Measurements from ENCODE around the gene EMP1. TPM values are rescaled to one million over a fixed set of nuclear protein-coding genes. Genes with fewer than 3 reads are reported as not detected.

The EMP1 gene
- polyA plus RNA-seq, 1 donor, result 97.8 TPM

- DNase-seq, result no peak
Observed at GRCh38 chr12:13195785-13196129, 769 bp upstream of the EMP1 start.

GRCh38 chr12:13197032-13197431, 506 bp downstream of the EMP1 start:
- DNase-seq, result no peak

- DNase-seq, result no peak
Observed at GRCh38 chr12:13197526-13198143, 1.1 kb downstream of the EMP1 start.

- DNase-seq, result no peak
Observed at GRCh38 chr12:13198241-13198640, 1.7 kb downstream of the EMP1 start.

- no peak for DNase-seq
Observed at GRCh38 chr12:13198876-13199275, 2.4 kb downstream of the EMP1 start.

- DNase-seq, result no peak
Observed at GRCh38 chr12:13199592-13199991, 3.1 kb downstream of the EMP1 start.

GRCh38 chr12:13200841-13201240, 4.3 kb downstream of the EMP1 start:
- DNase-seq, result no peak

- no peak for DNase-seq
Observed at GRCh38 chr12:13203034-13203922, 6.8 kb downstream of the EMP1 start.

GRCh38 chr12:13204428-13204827, 7.9 kb downstream of the EMP1 start:
- DNase-seq, result no peak

GRCh38 chr12:13205809-13206559, 9.5 kb downstream of the EMP1 start:
- DNase-seq, result no peak

- no peak for DNase-seq
Observed at GRCh38 chr12:13206560-13206897, 10.0 kb downstream of the EMP1 start.

GRCh38 chr12:13208533-13209435, 12.3 kb downstream of the EMP1 start:
- DNase-seq, result no peak

GRCh38 chr12:13209436-13210235, 13.1 kb downstream of the EMP1 start:
- DNase-seq, result no peak

GRCh38 chr12:13210236-13211190, 14.0 kb downstream of the EMP1 start:
- no peak for DNase-seq

GRCh38 chr12:13211191-13211858, 14.8 kb downstream of the EMP1 start:
- DNase-seq, result no peak

- DNase-seq, result peak; percentile 90
Observed at GRCh38 chr12:13211859-13212664, 15.5 kb downstream of the EMP1 start.

GRCh38 chr12:13215056-13215455, 18.5 kb downstream of the EMP1 start:
- no peak for DNase-seq

- no peak for DNase-seq
Observed at GRCh38 chr12:13218641-13219040, 22.1 kb downstream of the EMP1 start.
